ENCODE data around the gene NECAB3.

GRCh38 chr20:33685328-33686099 lies 11.3 kb upstream of the NECAB3 start:
- TF ChIP-seq POLR2A (IDR thresholded peaks at IDR 0.05) (no peak), CTCF (IDR thresholded peaks at IDR 0.05) (no peak)

Data from ovary (tissue), 3 donors.